SU-DHL-6 (cell line): ENCODE data around the gene TEX13C.

Source experiments
- CTCF ChIP-seq: fragments of 200-600 bp; sonication (generic); IDR thresholded peaks from one replicate; pipeline ENCODE4 v1.5.1; 2017; ENCODE audit warnings: antibody characterized with exemption, mild to moderate bottlenecking, low read length, moderate library complexity; ENCODE audit not compliant: insufficient read depth, poor library complexity, severe bottlenecking
- EZH2phosphoT487 ChIP-seq: fragments of 200-600 bp; sonication (generic), shearing (Covaris generic); conservative IDR thresholded peaks from 2 replicates; pipeline ENCODE4 v1.6.1; 2018; ENCODE audit warnings: mild to moderate bottlenecking, antibody characterized with exemption, low read length, moderate library complexity, mixed read lengths

- TF ChIP-seq CTCF, result no peak
- no peak for TF ChIP-seq EZH2phosphoT487
Measured at GRCh38 chrX:125333583-125333982, 13.9 kb downstream of the TEX13C start.
